Type B pancreatic cell (in vitro differentiated cells): ENCODE data around the gene NCAM1. TPM values are rescaled to one million over a fixed set of nuclear protein-coding genes. Genes with fewer than 3 reads are reported as not detected.

Experiments used
- DNase-seq: peaks from one replicate; pipeline ENCODE4 v3.0.0; 2021; ENCODE audit warnings: mixed read lengths; ENCODE audit not compliant: unreplicated experiment; ENCODE audit errors: extremely low spot score
- H3K27ac Mint-ChIP-seq: 2 replicates; pipeline ENCODE4 v1.8.0; 2021; ENCODE audit warnings: mild to moderate bottlenecking, mixed read lengths
- H3K27me3 Mint-ChIP-seq: 2 replicates; pipeline ENCODE4 v1.8.0; 2021; ENCODE audit warnings: mixed read lengths
- H3K36me3 Mint-ChIP-seq: 2 replicates; pipeline ENCODE4 v1.8.0; 2021; ENCODE audit warnings: mixed read lengths
- H3K4me1 Mint-ChIP-seq: one replicate; pipeline ENCODE4 v1.8.0; 2021; ENCODE audit warnings: mixed read lengths; ENCODE audit not compliant: unreplicated experiment
- H3K4me3 Mint-ChIP-seq: 2 replicates; pipeline ENCODE4 v1.8.0; 2021; ENCODE audit warnings: mild to moderate bottlenecking, mixed read lengths
- H3K9me3 Mint-ChIP-seq: 2 replicates; pipeline ENCODE4 v1.8.0; 2021; ENCODE audit warnings: mixed read lengths
- CTCF ChIP-seq: fragments of 200-600 bp; sonication (generic); conservative IDR thresholded peaks from 2 replicates; pipeline ENCODE4 v1.5.0; 2021; ENCODE audit warnings: antibody characterized with exemption, mild to moderate bottlenecking
- total RNA-seq: library from RNA; stranded (reverse); gene quantifications from 2 replicates; pipeline ENCODE4 v1.2.1, GENCODE V29; 2021; ENCODE audit warnings: low replicate concordance

NCAM1 gene
- total RNA-seq, 1 donor from 2014 or later: 106 TPM

- TF ChIP-seq CTCF: no peak
- H3K27me3 Mint-ChIP-seq: no peaks in the 10 kb centered on the region
- no peak overlapping the region for H3K27ac Mint-ChIP-seq
- H3K9me3 Mint-ChIP-seq: no peaks in the 10 kb centered on the region
- no peak for DNase-seq
- no peak overlapping the region for H3K4me3 Mint-ChIP-seq
- peaks cover 3% of the 10 kb centered on the region for H3K36me3 Mint-ChIP-seq
- peaks cover 20% of the 10 kb centered on the region for H3K4me1 Mint-ChIP-seq
These were observed 168.2 kb downstream of the NCAM1 start for GRCh38 chr11:113129261-113129992.

- Mint-ChIP-seq H3K27me3 (no peaks in the 10 kb centered on the region), H3K27ac (no peak overlapping the region), H3K4me1 (peaks cover 20% of the 10 kb centered on the region), H3K4me3 (no peak overlapping the region), H3K36me3 (peaks cover 3% of the 10 kb centered on the region), H3K9me3 (no peaks in the 10 kb centered on the region)
- TF ChIP-seq CTCF: no peak
- DNase-seq: no peak
These were observed 170.0 kb downstream of the NCAM1 start for GRCh38 chr11:113131036-113131775.

GRCh38 chr11:113133071-113133470 lies 171.9 kb downstream of the NCAM1 start:
- Mint-ChIP-seq H3K9me3 (no peaks in the 10 kb centered on the region), H3K36me3 (peaks cover 3% of the 10 kb centered on the region), H3K27me3 (peaks cover 4% of the 10 kb centered on the region), H3K27ac (no peak overlapping the region), H3K4me3 (no peak overlapping the region), H3K4me1 (peaks cover 18% of the 10 kb centered on the region)
- no peak for TF ChIP-seq CTCF
- DNase-seq: no peak

GRCh38 chr11:113134626-113135025 lies 173.4 kb downstream of the NCAM1 start:
- Mint-ChIP-seq H3K27ac (no peak overlapping the region), H3K9me3 (no peaks in the 10 kb centered on the region), H3K4me1 (peaks cover 26% of the 10 kb centered on the region), H3K4me3 (no peak overlapping the region), H3K36me3 (peaks cover 3% of the 10 kb centered on the region), H3K27me3 (peaks cover 4% of the 10 kb centered on the region)
- no peak for TF ChIP-seq CTCF
- DNase-seq: no peak

GRCh38 chr11:113137713-113138529 lies 176.7 kb downstream of the NCAM1 start:
- no peak for TF ChIP-seq CTCF
- DNase-seq: no peak
- Mint-ChIP-seq H3K4me3 (no peak overlapping the region), H3K36me3 (peaks cover 5% of the 10 kb centered on the region), H3K27me3 (peaks cover 10% of the 10 kb centered on the region), H3K27ac (no peak overlapping the region), H3K4me1 (peaks cover 25% of the 10 kb centered on the region), H3K9me3 (no peaks in the 10 kb centered on the region)
